GM12878 (cell line): Measurements from ENCODE around the gene EFHC1. TPM values are rescaled to one million over a fixed set of nuclear protein-coding genes. Genes with fewer than 3 reads are reported as not detected.

Experiments
- ATAC-seq: fragments of 200-7000 bp; cut with Tn5 transposase; 3 replicates; pipeline ENCODE4 v1.9.1; 2020; ENCODE audit warnings: mild to moderate bottlenecking, moderate library complexity
- BruUV-seq: library from RNA; stranded (reverse); fragments of 400-500 nt; replicated peaks from 2 replicates; lab custom pipeline; 2021; lab: Mats Ljungman, UMichigan
- CTCF ChIA-PET: fragments of 300-600 bp; sonication (Branson Sonifier 250); formaldehyde crosslinking; extraction: SDS; loops from one replicate; lab custom pipeline; 2021; ENCODE audit warnings: inconsistent platforms; lab: Yijun Ruan, JAX
- POLR2A ChIA-PET: fragments of 350-600 bp; formaldehyde crosslinking; extraction: SDS; loops from one replicate; lab custom pipeline; 2021; ENCODE audit warnings: inconsistent platforms; lab: Charles Lee
- RAD21 ChIA-PET: fragments of 300-600 bp; sonication (Branson Sonifier 250); formaldehyde crosslinking; loops from one replicate; lab custom pipeline; 2023; ENCODE audit warnings: antibody characterized with exemption; ENCODE audit not compliant: unreplicated experiment; lab: Charles Lee
- SMC1A ChIA-PET: fragments of 300-600 bp; sonication (Branson Sonifier 250); formaldehyde crosslinking; loops from one replicate; lab custom pipeline; 2023; ENCODE audit not compliant: unreplicated experiment, uncharacterized antibody; lab: Charles Lee
- DNase-seq: peaks from one replicate; pipeline ENCODE4 v3.0.0-alpha.2; 2011; ENCODE audit warnings: low read depth, low spot score
- FAIRE-seq: peaks from 3 replicates; lab custom pipeline; 2011; peaks lifted over from hg19 to GRCh38; lab: Jason Lieb, UNC
- H2AFZ ChIP-seq: 2 replicates; pipeline ENCODE4 v1.6.0; 2011; ENCODE audit warnings: low read depth, low read length, control low read depth; ENCODE audit not compliant: control insufficient read depth
- H3K27ac ChIP-seq: 2 replicates; pipeline ENCODE4 v1.5.1; 2011; ENCODE audit warnings: control low read depth; ENCODE audit not compliant: control insufficient read depth, insufficient read depth
- H3K27me3 ChIP-seq, 2 experiments: replicated peaks in 1 of 2; 2 replicates each; pipeline versions ENCODE4 v1.6.0 to v1.6.1; 2011; ENCODE audit warnings: low read length in 1 of 2; ENCODE audit not compliant: control insufficient read depth in 2 of 2, insufficient read depth in 2 of 2
- H3K36me3 ChIP-seq, 2 experiments: 2 replicates each; pipeline ENCODE4 v1.5.1; 2011; ENCODE audit warnings: low read length in 1 of 2; ENCODE audit not compliant: control insufficient read depth in 2 of 2, insufficient read depth in 2 of 2
- H3K4me1 ChIP-seq: 2 replicates; pipeline ENCODE4 v1.6.1; 2011; ENCODE audit warnings: mild to moderate bottlenecking, low read length, moderate library complexity, mixed read lengths; ENCODE audit not compliant: control insufficient read depth, insufficient read depth
- H3K4me2 ChIP-seq: 2 replicates; pipeline ENCODE4 v1.6.0; 2011; ENCODE audit warnings: control low read depth; ENCODE audit not compliant: control insufficient read depth, insufficient read depth
- H3K4me3 ChIP-seq: fragments of 200-600 bp; sonication (generic); 2 replicates; pipeline ENCODE4 v1.5.1; 2016
- H3K79me2 ChIP-seq: 2 replicates; pipeline ENCODE4 v1.6.0; 2011; ENCODE audit warnings: low read length; ENCODE audit not compliant: control insufficient read depth, insufficient read depth
- H3K9ac ChIP-seq: 2 replicates; pipeline ENCODE4 v1.8.0; 2011; ENCODE audit warnings: low read length, control low read depth, mixed read lengths; ENCODE audit not compliant: control insufficient read depth, insufficient read depth
- H3K9me3 ChIP-seq: replicated peaks from 3 replicates; pipeline ENCODE4 v1.5.1; 2011; ENCODE audit warnings: mild to moderate bottlenecking, low read length; ENCODE audit not compliant: control insufficient read depth, insufficient read depth
- H4K20me1 ChIP-seq: 2 replicates; pipeline ENCODE4 v1.6.0; 2011; ENCODE audit not compliant: control insufficient read depth, insufficient read depth
- BACH1 ChIP-seq: fragments of 450-650 bp; IDR thresholded peaks from 2 replicates; pipeline ENCODE4 v1.6.1; 2017; ENCODE audit warnings: mild to moderate bottlenecking, borderline replicate concordance
- BCL11A ChIP-seq: IDR thresholded peaks from 2 replicates; pipeline ENCODE4 v1.6.1; 2011; ENCODE audit warnings: low read depth, low read length
- BMI1 ChIP-seq: fragments of 450-650 bp; IDR thresholded peaks from 2 replicates; pipeline ENCODE4 v1.6.1; 2016; ENCODE audit warnings: mild to moderate bottlenecking, moderate library complexity, borderline replicate concordance
- EED ChIP-seq: sonication (generic); IDR thresholded peaks from 2 replicates; pipeline ENCODE4 v1.6.1; 2016; ENCODE audit warnings: antibody characterized with exemption, low read depth
- EGR1 ChIP-seq, 2 experiments: IDR thresholded peaks; 1 replicate in 1 of 2; 2 replicates in 1 of 2; pipeline ENCODE4 v1.6.1; 2011 to 2012; ENCODE audit warnings: low read depth in 2 of 2, low read length in 2 of 2, borderline replicate concordance in 1 of 2, mild to moderate bottlenecking in 1 of 2, moderate library complexity in 1 of 2
- GATAD2B ChIP-seq: fragments of 450-650 bp; conservative IDR thresholded peaks from 2 replicates; pipeline ENCODE4 v1.6.1; 2017; ENCODE audit warnings: low read depth, mild to moderate bottlenecking, moderate library complexity
- IRF4 ChIP-seq: IDR thresholded peaks from 2 replicates; pipeline ENCODE4 v1.6.1; 2011; ENCODE audit warnings: low read depth, low read length
- NR2C2 ChIP-seq: IDR thresholded peaks from 2 replicates; pipeline ENCODE4 v1.6.1; 2011; ENCODE audit warnings: borderline replicate concordance, low read depth; ENCODE audit not compliant: control insufficient read depth, insufficient read length
- PAX8 ChIP-seq: fragments of 450-650 bp; IDR thresholded peaks from 2 replicates; pipeline ENCODE4 v1.6.1; 2017; ENCODE audit warnings: mild to moderate bottlenecking, moderate library complexity
- STAT1 ChIP-seq: fragments of 450-650 bp; conservative IDR thresholded peaks from 2 replicates; pipeline ENCODE4 v1.6.1; 2014; ENCODE audit warnings: antibody characterized with exemption, mild to moderate bottlenecking
- SUZ12 ChIP-seq: fragments of 200-600 bp; sonication (generic); IDR thresholded peaks from one replicate; pipeline ENCODE4 v1.6.1; 2018; ENCODE audit warnings: antibody characterized with exemption, mild to moderate bottlenecking; ENCODE audit not compliant: unreplicated experiment
- YBX1 ChIP-seq: fragments of 450-650 bp; IDR thresholded peaks from 2 replicates; pipeline ENCODE4 v1.6.1; 2016; ENCODE audit warnings: antibody characterized with exemption
- ZNF217 ChIP-seq: fragments of 450-650 bp; IDR thresholded peaks from 2 replicates; pipeline ENCODE4 v1.6.1; 2017; ENCODE audit warnings: antibody characterized with exemption, mild to moderate bottlenecking
- ZZZ3 ChIP-seq: IDR thresholded peaks from 2 replicates; pipeline ENCODE4 v1.6.1; 2011; ENCODE audit warnings: low read depth; ENCODE audit not compliant: control insufficient read depth, insufficient read length
- WGBS: methylation state at CpG from one replicate; pipeline ENCODE4 v1.1.6; 2016; ENCODE audit warnings: low lambda C conversion rate; ENCODE audit not compliant: insufficient replicate concordance, insufficient coverage; ENCODE audit errors: missing lambda C conversion rate; 5-methylcytosine and 5-hydroxymethylcytosine counted together
- in situ Hi-C: fragments of 300-500 bp; cut with MboI; formaldehyde crosslinking; loops from 9 replicates; pipeline ENCODE4 v1.14.3; 2018; ENCODE audit warnings: mixed read lengths
- intact Hi-C: fragments of 100-400 bp; cut with micrococcal nuclease; formaldehyde crosslinking; loops from one replicate; pipeline ENCODE4 v1.14.2; 2022; ENCODE audit not compliant: unreplicated experiment
- polyA plus RNA-seq, 11 experiments: library from polyadenylated mRNA; depleted of rRNA in 4 of 11; unstranded in 6 of 11; stranded (reverse) in 5 of 11; fragments of >200 nt; fragmentation: Nextera tagmentation in 4 of 11; fragmentation: Illumina TruSeq in 1 of 11; extraction: Ambion mirVana in 4 of 11; extraction: Trizol in 1 of 11; gene quantifications; 1 replicate in 1 of 11; 2 replicates in 10 of 11; pipeline versions ENCODE4 v1.2.1 to v1.2.3, GENCODE V29; 2011 to 2016; ENCODE audit warnings: inconsistent platforms in 2 of 11, missing spikeins in 2 of 11, low read depth in 1 of 11
- total RNA-seq, 4 experiments: library from RNA; depleted of rRNA in 3 of 4; stranded (reverse); fragments of >200 nt in 3 of 4; fragmentation: Illumina TruSeq in 1 of 4; extraction: Trizol in 1 of 4; gene quantifications; 2 replicates each; pipeline versions ENCODE4 v1.2.1 to v1.2.3, GENCODE V29; 2013 to 2021
- TF ChIP-seq, protein P1 (sequence below): fragments of 450-650 bp; IDR thresholded peaks from 2 replicates; pipeline ENCODE4 v1.6.1; 2016; ENCODE audit warnings: mild to moderate bottlenecking
- TF ChIP-seq, protein P2 (sequence below): IDR thresholded peaks from 2 replicates; pipeline ENCODE4 v1.6.1; 2011; ENCODE audit warnings: borderline replicate concordance, low read depth, mild to moderate bottlenecking, moderate library complexity, mixed read lengths, low read length; ENCODE audit not compliant: insufficient read depth; ENCODE audit errors: extremely low read length
- TF ChIP-seq, protein P3 (sequence below): fragments of 450-650 bp; IDR thresholded peaks from 2 replicates; pipeline ENCODE4 v1.6.1; 2017; ENCODE audit warnings: borderline replicate concordance
- TF ChIP-seq, protein P4 (sequence below): fragments of 450-650 bp; IDR thresholded peaks from 2 replicates; pipeline ENCODE4 v1.6.1; 2017; ENCODE audit warnings: antibody characterized with exemption, mild to moderate bottlenecking, moderate library complexity

EFHC1 gene
- total and polyA plus RNA-seq, 10 of the 15 experiments (the other 5 are each of a cell fraction or from before 2014, with no cell fraction given), result 5.5 to 14.5 (median 8.8) TPM

DNA sequence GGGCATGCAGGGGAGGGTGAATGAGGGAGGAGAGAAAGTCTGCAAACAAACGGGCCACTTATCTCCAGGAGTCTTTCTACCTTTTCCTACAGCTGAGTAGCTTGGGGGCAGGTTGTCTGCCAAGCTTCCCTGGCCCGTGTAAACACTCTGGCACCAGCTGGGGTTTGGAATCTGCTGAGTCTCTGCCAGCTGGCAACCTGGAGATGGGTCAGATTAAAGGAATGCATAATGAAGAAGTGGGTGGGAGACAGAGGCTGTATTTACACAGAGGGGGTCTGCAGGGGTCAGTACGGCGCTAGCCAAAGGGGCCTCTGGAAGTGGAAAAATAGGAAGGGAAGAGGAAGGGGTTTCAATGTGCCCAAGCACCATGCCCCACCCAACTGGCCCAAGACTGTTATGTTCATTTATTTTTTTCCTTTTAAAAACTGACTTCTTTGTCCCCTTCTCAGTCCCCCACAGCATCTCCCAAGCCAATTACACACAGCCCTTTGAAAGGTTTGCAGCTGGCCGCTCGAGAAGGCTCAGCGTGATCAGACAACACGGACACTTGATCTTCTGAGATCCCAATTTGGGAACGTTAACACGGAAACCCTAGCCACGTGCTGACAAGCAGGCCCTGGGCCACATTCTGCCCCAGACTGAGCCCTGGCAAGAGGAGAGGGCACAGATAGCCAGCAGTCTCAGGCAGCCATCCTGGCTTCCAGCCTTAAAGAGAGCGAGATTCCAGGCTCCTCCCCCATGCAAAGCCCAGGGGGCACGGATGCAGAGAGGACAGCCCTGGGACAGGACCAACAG lies 131.5 kb downstream of the EFHC1 start:
- ChIA-PET SMC1A (interaction anchor here (1.3 to 1.4 kb wide), 3 partner anchors 23 to 132 kb away, joined by 4 read pairs; no protein-coding TSS in a partner anchor), POLR2A (no interaction called here), CTCF (interaction anchor here (0.9 to 1.4 kb wide), 3 partner anchors 9 to 44 kb away, joined by 3 to 5 read pairs (median 3); no protein-coding TSS in a partner anchor), RAD21 (interaction anchor here (1.3 to 1.4 kb wide), 2 partner anchors 16 to 56 kb away, joined by 4 read pairs; no protein-coding TSS in a partner anchor)
- no peaks in the 10 kb centered on the region for H3K27me3 ChIP-seq
- H2AFZ ChIP-seq, result no peak overlapping the region; the same call in 1 of the 2 replicates
- H4K20me1 ChIP-seq, result no peaks in the 10 kb centered on the region
- in situ Hi-C loops (no loop called here), intact Hi-C loops (no loop called here)
- no peak overlapping the region for H3K4me3 ChIP-seq
- H3K4me1 ChIP-seq, result peaks cover 29% of the 10 kb centered on the region
- 69% methylated on average over 13 of the region's 13 CpGs for WGBS
- no TSS peak for BruUV-seq
- DNase-seq (no peak), FAIRE-seq (no peak), ATAC-seq (no peak)
- no peaks in the 10 kb centered on the region for H3K9me3 ChIP-seq
- no peak overlapping the region for H3K9ac ChIP-seq
- H3K4me2 ChIP-seq, result peak overlapping the region; percentile 17
- no peaks in the 10 kb centered on the region; a peak in 1 of 4 replicates for H3K36me3 ChIP-seq
- peaks cover 20% of the 10 kb centered on the region for H3K79me2 ChIP-seq
- H3K27ac ChIP-seq, result peak overlapping the region; percentile 38
- no peak for TF ChIP-seq GATAD2B
- no peak for TF ChIP-seq ZZZ3
- no peak for TF ChIP-seq BCL11A
- TF ChIP-seq YBX1, result no peak
- no peak for TF ChIP-seq EED
- TF ChIP-seq ZNF217, result no peak
- TF ChIP-seq, protein P1, sequence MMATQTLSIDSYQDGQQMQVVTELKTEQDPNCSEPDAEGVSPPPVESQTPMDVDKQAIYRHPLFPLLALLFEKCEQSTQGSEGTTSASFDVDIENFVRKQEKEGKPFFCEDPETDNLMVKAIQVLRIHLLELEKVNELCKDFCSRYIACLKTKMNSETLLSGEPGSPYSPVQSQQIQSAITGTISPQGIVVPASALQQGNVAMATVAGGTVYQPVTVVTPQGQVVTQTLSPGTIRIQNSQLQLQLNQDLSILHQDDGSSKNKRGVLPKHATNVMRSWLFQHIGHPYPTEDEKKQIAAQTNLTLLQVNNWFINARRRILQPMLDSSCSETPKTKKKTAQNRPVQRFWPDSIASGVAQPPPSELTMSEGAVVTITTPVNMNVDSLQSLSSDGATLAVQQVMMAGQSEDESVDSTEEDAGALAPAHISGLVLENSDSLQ, result no peak
- TF ChIP-seq, protein P2, sequence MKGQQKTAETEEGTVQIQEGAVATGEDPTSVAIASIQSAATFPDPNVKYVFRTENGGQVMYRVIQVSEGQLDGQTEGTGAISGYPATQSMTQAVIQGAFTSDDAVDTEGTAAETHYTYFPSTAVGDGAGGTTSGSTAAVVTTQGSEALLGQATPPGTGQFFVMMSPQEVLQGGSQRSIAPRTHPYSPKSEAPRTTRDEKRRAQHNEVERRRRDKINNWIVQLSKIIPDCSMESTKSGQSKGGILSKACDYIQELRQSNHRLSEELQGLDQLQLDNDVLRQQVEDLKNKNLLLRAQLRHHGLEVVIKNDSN, result no peak
- TF ChIP-seq PAX8, result no peak
- TF ChIP-seq BACH1, result no peak
- TF ChIP-seq, protein P3, sequence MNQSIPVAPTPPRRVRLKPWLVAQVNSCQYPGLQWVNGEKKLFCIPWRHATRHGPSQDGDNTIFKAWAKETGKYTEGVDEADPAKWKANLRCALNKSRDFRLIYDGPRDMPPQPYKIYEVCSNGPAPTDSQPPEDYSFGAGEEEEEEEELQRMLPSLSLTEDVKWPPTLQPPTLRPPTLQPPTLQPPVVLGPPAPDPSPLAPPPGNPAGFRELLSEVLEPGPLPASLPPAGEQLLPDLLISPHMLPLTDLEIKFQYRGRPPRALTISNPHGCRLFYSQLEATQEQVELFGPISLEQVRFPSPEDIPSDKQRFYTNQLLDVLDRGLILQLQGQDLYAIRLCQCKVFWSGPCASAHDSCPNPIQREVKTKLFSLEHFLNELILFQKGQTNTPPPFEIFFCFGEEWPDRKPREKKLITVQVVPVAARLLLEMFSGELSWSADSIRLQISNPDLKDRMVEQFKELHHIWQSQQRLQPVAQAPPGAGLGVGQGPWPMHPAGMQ, result no peak
- TF ChIP-seq EGR1 (IDR thresholded peaks at IDR 0.05; ENCODE audit: borderline replicate concordance in 1 of 2, low read depth in 2 of 2, low read length in 2 of 2), result no peak
- TF ChIP-seq BMI1, result no peak
- TF ChIP-seq, protein P4, sequence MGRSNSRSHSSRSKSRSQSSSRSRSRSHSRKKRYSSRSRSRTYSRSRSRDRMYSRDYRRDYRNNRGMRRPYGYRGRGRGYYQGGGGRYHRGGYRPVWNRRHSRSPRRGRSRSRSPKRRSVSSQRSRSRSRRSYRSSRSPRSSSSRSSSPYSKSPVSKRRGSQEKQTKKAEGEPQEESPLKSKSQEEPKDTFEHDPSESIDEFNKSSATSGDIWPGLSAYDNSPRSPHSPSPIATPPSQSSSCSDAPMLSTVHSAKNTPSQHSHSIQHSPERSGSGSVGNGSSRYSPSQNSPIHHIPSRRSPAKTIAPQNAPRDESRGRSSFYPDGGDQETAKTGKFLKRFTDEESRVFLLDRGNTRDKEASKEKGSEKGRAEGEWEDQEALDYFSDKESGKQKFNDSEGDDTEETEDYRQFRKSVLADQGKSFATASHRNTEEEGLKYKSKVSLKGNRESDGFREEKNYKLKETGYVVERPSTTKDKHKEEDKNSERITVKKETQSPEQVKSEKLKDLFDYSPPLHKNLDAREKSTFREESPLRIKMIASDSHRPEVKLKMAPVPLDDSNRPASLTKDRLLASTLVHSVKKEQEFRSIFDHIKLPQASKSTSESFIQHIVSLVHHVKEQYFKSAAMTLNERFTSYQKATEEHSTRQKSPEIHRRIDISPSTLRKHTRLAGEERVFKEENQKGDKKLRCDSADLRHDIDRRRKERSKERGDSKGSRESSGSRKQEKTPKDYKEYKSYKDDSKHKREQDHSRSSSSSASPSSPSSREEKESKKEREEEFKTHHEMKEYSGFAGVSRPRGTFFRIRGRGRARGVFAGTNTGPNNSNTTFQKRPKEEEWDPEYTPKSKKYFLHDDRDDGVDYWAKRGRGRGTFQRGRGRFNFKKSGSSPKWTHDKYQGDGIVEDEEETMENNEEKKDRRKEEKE, result no peak
- no peak for TF ChIP-seq STAT1
- no peak for TF ChIP-seq SUZ12
- TF ChIP-seq IRF4, result no peak
- TF ChIP-seq NR2C2, result no peak
